Chondrocyte (in vitro differentiated cells): Measurements from ENCODE around the gene UNC13C. TPM values are rescaled to one million over a fixed set of nuclear protein-coding genes. Genes with fewer than 3 reads are reported as not detected.

Experiments used
- DNase-seq: peaks from one replicate; pipeline ENCODE4 v3.0.0; 2021; ENCODE audit warnings: mixed read lengths, low spot score
- H3K27ac Mint-ChIP-seq: one replicate; pipeline ENCODE4 v1.8.0; 2021; ENCODE audit warnings: mild to moderate bottlenecking, moderate library complexity, mixed read lengths; ENCODE audit not compliant: unreplicated experiment
- H3K27me3 Mint-ChIP-seq: 2 replicates; pipeline ENCODE4 v1.8.0; 2021; ENCODE audit warnings: low read depth, mixed read lengths
- H3K36me3 Mint-ChIP-seq: 2 replicates; pipeline ENCODE4 v1.8.0; 2021; ENCODE audit warnings: low read depth, mixed read lengths
- H3K4me1 Mint-ChIP-seq: 2 replicates; pipeline ENCODE4 v1.8.0; 2021; ENCODE audit warnings: low read depth, mild to moderate bottlenecking, mixed read lengths
- H3K4me3 Mint-ChIP-seq: one replicate; pipeline ENCODE4 v1.8.0; 2021; ENCODE audit warnings: mild to moderate bottlenecking, moderate library complexity, mixed read lengths; ENCODE audit not compliant: unreplicated experiment
- H3K9me3 Mint-ChIP-seq: 2 replicates; pipeline ENCODE4 v1.8.0; 2021; ENCODE audit warnings: low read depth, mixed read lengths
- total RNA-seq: library from RNA; stranded (reverse); gene quantifications from 3 replicates; pipeline ENCODE4 v1.2.1, GENCODE V29; 2021
- TF ChIP-seq, protein P1 (sequence below): fragments of 200-600 bp; sonication (generic); IDR thresholded peaks from 2 replicates; pipeline ENCODE4 v1.5.0; 2021; ENCODE audit warnings: antibody characterized with exemption, mild to moderate bottlenecking, moderate library complexity

UNC13C gene
- total RNA-seq, 1 donor from 2014 or later = 0.15 TPM

GRCh38 chr15:54519577-54519976 lies 541.3 kb downstream of the UNC13C start:
- Mint-ChIP-seq H3K9me3 (no peaks in the 10 kb centered on the region), H3K27me3 (no peaks in the 10 kb centered on the region), H3K4me1 (peaks cover 6% of the 10 kb centered on the region), H3K27ac (no peak overlapping the region), H3K4me3 (no peak overlapping the region), H3K36me3 (no peaks in the 10 kb centered on the region)
- TF ChIP-seq, protein P1, sequence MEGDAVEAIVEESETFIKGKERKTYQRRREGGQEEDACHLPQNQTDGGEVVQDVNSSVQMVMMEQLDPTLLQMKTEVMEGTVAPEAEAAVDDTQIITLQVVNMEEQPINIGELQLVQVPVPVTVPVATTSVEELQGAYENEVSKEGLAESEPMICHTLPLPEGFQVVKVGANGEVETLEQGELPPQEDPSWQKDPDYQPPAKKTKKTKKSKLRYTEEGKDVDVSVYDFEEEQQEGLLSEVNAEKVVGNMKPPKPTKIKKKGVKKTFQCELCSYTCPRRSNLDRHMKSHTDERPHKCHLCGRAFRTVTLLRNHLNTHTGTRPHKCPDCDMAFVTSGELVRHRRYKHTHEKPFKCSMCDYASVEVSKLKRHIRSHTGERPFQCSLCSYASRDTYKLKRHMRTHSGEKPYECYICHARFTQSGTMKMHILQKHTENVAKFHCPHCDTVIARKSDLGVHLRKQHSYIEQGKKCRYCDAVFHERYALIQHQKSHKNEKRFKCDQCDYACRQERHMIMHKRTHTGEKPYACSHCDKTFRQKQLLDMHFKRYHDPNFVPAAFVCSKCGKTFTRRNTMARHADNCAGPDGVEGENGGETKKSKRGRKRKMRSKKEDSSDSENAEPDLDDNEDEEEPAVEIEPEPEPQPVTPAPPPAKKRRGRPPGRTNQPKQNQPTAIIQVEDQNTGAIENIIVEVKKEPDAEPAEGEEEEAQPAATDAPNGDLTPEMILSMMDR = no peak
- no peak for DNase-seq

- Mint-ChIP-seq H3K4me3 (no peak overlapping the region), H3K27ac (no peak overlapping the region), H3K9me3 (no peaks in the 10 kb centered on the region), H3K36me3 (no peaks in the 10 kb centered on the region), H3K4me1 (peaks cover 6% of the 10 kb centered on the region), H3K27me3 (no peaks in the 10 kb centered on the region)
- TF ChIP-seq, protein P1 = no peak
- DNase-seq = no peak
Measured at GRCh38 chr15:54520616-54521015, 542.4 kb downstream of the UNC13C start.

- Mint-ChIP-seq H3K9me3 (no peaks in the 10 kb centered on the region), H3K27ac (no peak overlapping the region), H3K27me3 (no peaks in the 10 kb centered on the region), H3K4me1 (peaks cover 6% of the 10 kb centered on the region), H3K36me3 (no peaks in the 10 kb centered on the region), H3K4me3 (no peak overlapping the region)
- TF ChIP-seq, protein P1 = no peak
- no peak for DNase-seq
Measured at GRCh38 chr15:54521206-54521605, 543.0 kb downstream of the UNC13C start.

DNA sequence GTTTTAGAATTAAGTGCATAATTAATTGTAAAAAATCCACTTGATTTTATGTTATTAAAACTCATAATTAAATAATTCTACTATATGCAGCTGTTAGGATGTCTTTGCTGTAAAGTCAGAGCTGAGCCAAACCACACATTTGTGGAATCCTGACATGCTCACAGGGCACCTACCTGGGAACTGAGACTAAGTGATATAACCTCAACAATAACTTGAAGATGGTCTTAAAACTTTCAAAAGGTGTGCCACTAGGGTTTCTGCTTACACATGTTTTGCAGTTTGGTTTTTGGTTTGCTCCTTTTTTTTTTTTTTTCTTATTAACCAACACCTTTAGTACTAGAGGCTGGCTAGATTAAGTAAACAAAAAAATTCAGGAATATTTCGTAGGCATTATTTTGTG lies 549.8 kb downstream of the UNC13C start:
- Mint-ChIP-seq H3K4me1 (no peaks in the 10 kb centered on the region), H3K4me3 (no peak overlapping the region), H3K9me3 (no peaks in the 10 kb centered on the region), H3K27ac (no peak overlapping the region), H3K36me3 (no peaks in the 10 kb centered on the region), H3K27me3 (no peaks in the 10 kb centered on the region)
- TF ChIP-seq, protein P1 = no peak
- DNase-seq = no peak

DNA sequence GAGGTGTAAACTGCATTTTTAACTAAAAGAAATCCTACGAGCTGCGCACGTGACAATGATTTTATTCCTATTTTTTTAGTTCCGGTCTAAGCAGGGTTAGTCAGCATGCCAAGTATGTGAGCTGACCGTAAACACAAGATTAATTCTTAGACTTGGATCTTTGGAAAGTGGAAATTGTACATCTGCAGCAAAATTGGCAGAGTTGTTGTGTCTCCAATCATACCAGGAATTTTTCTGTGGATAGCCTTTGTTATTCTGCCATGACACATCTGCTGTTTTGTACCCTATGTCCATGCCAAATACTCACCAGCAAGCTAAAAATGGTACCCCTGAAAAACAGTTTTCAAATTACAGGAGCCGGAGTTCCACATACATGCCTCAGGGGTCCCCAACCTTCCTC lies 562.5 kb downstream of the UNC13C start:
- no peaks in the 10 kb centered on the region for H3K27me3 Mint-ChIP-seq
- peaks cover 47% of the 10 kb centered on the region for H3K9me3 Mint-ChIP-seq
- TF ChIP-seq, protein P1 = no peak
- H3K36me3 Mint-ChIP-seq = peaks cover 1% of the 10 kb centered on the region
- no peak overlapping the region for H3K27ac Mint-ChIP-seq
- H3K4me1 Mint-ChIP-seq = peaks cover 5% of the 10 kb centered on the region
- DNase-seq = no peak
- no peak overlapping the region for H3K4me3 Mint-ChIP-seq
